GM21390 (cell line): ENCODE data around the gene SLC25A19.

ENCODE experiments used
- ATAC-seq: cut with Tn5 transposase; IDR thresholded peaks from one replicate; pipeline ENCODE4 v1.9.1; 2021; ENCODE audit not compliant: unreplicated experiment

The SLC25A19 gene

GRCh38 chr17:75289115-75289831, at the start of gene SLC25A19:
TSS of gene SLC25A19 (minus strand) at chr17:75289433. CDS start at chr17:75286764, 2,669 bp downstream.
- peak; percentile 91 for ATAC-seq

GRCh38 chr17:75338335-75338734, 49.1 kb upstream of the SLC25A19 start:
- no peak for ATAC-seq

DNA sequence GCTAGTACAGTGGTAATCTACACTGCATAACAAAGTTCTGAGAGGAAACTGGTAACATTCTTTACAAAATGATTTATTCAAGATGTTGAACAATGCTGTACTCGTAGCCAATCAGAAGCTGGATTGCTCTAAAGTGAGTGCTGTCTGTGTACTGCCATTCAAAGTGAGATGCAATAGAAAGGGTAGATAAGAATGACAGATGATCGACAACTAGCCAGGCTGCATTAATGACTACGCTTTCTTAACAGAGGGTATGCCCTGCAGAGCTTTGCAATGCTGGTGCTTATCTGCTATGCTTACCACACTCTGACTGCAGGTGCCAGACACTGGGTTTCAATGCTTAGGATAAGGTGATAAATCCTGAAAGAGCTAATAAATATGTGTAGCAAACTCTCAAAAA, 46.1 kb upstream of the SLC25A19 start:
- ATAC-seq, result no peak

- ATAC-seq, result no peak
Observed at GRCh38 chr17:75334723-75335122, 45.5 kb upstream of the SLC25A19 start.

GRCh38 chr17:75331671-75332070, 42.4 kb upstream of the SLC25A19 start:
- no peak for ATAC-seq

GRCh38 chr17:75327757-75328156, 38.5 kb upstream of the SLC25A19 start:
- ATAC-seq, result no peak

DNA sequence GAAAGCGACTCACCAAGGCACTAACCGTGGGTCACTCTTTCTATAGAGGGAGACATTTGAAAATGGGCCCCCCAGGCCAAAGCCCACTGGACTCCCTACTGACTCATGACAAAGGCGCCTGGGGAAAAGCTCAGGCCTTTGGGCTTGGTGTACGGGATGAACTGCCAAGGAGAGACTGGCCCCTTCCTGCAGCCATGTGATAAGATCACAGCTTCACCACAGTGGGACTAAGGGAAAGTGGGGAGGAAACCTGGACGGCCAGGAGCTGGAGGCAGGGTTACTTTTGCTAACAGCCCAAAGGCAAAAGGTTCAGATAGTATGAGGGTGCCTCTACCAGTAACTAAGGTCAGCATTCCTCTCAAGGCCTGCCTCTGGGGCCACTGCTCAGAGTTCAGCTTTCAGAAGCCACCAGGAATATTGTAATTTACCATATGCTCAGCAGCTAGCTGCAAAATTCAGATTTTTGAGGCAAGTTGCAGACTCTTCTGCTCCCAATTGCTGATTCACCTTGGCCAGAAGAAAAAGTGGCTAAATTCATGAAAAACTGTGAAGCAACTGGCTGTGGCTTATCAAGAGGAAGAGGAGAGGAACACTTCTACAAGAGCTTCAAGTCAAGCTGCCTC, 37.1 kb upstream of the SLC25A19 start:
- ATAC-seq, result no peak

GRCh38 chr17:75325827-75326225, 36.6 kb upstream of the SLC25A19 start:
- ATAC-seq, result no peak

DNA sequence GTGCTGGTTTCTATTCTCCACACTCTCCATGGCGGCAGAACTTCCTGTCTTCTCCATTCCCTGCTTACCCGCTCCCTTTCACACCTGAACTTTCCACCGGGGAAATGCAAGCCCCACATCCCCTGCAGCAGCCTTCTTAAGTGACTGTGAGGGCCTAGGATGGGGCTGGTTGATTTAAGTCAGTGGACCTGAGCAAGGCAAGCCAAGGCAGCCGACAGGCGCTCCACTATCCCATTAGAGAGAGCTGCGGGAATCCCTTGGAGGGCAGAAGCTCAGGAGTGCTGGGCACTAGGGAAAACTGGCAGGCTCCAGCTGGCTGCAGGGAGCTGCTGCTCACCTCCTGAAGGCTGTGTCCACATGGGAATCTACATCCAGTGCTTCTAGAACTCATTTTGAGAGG, 36.1 kb upstream of the SLC25A19 start:
- no peak for ATAC-seq

- no peak for ATAC-seq
Observed at GRCh38 chr17:75321506-75321905, 32.3 kb upstream of the SLC25A19 start.

- peak; percentile 61 for ATAC-seq
Observed at GRCh38 chr17:75319904-75320691, 30.9 kb upstream of the SLC25A19 start.

DNA sequence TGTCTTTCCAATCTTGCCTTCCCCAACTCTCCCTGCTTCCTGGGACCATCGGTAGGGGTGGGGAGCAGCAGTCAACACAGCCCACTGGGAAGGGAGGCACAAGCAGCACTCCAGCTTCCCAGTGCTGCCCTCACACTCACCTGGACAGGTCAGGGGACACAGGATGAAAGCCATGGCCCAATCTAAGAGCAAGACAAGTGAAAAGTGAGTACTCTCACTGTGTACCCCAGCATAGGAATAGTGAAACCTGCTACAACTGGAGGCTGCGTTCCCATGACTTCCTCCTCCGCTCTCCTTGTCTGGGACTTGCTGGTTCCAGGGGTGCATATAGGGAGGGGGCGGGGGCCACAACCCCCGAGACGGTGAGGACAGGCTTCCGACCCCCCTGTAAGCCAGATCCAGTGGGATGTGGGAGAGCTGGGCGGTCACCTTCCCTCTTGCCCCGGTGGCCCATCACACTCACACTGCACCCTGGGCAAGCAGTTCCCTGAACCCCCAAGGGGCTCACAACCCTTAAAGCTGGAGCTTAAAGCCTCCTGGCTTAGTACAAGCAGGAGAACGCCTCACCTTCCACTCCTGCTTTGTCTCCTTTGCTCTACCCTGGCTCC, 29.5 kb upstream of the SLC25A19 start:
- no peak for ATAC-seq

GRCh38 chr17:75318211-75318610, 29.0 kb upstream of the SLC25A19 start:
- ATAC-seq, result no peak

GRCh38 chr17:75317671-75318070, 28.4 kb upstream of the SLC25A19 start:
- no peak for ATAC-seq

GRCh38 chr17:75316253-75316652, 27.0 kb upstream of the SLC25A19 start:
- ATAC-seq, result no peak

DNA sequence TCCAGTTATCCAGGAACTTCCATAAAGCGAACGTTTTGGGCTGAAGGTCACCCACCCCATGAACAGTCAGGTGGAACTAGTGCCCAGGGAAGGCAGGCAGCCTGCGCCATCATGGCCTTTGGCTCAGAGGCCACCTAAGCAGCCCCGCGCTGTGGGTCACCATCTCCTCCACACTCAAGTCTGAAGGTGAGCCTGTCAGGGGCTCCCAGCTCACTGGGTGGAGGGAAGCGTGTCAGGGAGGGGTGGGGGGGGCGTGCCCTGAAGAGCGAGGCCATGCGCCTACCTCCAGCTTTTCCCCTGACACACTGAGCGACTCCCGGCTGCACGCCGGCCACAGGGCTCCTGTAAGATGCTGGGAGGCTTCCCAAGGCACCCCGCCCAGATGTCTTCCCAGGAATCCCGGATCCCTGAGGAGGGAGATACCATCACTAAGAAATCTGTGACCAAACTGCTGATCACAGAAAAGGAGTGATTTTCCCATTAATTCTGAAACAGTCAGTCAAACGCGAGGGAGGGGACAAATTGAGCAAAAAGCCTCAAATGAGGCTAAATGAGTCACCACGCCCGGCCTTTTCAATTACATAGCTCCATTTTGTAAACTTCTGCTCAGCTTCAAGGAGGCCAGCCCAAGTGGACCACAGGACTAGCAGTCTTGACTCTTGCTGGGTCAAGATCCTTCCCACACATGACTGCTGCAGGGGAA, 26.5 kb upstream of the SLC25A19 start:
- ATAC-seq, result no peak

- ATAC-seq, result no peak
Observed at GRCh38 chr17:75313941-75314551, 24.8 kb upstream of the SLC25A19 start.

DNA sequence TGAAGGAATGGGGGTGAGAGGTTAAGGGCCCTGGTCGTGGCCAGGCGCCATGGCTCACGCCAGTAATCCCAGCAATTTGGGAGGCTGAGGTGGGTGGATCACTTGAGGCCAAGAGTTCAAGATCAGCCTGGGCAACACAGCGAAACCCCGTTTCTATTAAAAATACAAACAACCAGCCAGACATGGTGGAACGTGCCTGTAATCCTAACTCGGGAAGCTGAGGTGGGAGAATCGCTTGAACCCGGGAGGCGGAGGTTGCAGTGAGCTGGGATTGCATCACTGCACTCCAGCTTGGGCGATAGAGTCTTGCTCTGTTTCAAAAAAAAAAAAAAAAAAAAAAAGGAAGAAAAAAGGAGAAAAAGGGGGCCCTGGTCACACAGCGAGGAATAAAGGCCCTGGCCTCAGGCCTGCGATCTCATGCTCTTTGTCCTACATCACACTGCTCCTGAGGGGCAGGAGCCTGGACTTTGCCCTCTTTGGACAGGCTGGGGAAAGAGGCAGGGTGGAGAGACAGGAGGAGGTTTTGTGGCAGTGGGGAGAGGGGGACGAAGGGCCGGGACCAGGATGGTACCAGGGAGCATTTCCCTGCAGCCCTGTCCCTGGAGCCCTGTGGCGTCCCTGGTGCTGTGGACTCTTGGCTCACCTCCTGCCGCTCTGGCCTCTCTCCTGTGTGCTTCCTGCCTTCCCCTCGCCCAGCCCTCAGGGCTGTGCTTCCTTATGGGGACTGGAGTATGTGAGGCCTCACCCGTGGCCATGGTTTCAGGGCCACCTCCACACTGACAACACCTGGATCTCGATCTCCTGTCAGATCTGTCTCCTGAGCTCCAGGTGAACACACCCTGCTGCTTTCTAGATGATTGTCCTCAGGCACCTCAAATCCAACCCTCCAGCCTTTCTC, 19.7 kb upstream of the SLC25A19 start:
- ATAC-seq, result no peak

DNA sequence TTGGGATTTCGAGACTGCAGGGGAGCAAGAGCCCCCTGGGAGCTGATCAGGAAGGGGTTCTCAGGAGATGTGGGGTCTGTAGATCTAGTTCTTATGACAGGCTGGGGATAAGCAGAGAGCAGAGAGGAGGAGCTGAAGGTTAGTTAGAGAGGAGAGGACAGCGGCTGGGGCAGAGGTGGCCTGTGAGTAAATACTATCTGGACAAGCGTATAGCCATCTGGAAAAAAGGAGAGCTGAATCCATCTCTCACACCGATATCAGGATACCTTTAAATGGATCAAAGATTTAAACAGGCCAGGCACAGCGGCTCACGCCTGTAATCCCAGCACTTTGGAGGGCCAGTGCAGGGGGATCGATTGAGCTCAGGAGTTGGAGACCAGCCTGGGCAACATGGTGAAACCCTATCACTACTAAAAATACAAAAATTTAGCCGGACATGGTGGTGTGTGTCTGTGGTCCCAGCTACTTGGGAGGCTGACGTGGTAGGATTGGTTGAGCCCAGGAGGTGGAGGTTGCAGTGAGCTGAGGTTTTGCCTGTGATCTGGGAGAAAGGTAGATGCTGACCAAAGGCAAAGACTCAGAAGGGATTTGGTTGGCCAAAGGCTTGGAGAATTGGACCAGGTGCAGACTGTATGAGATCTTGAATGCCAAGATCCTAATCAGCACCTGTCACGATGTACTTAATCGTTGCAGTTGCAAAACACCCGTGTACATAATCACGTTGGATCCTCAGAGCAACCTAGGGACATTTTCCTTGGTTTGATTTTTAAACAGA, 18.9 kb upstream of the SLC25A19 start:
- no peak for ATAC-seq
